GM11168 (cell line): ENCODE data around the gene SOCS7.
"Not testable (repeated sequence)": the region's sequence is repeated elsewhere in the genome, so short reads cannot be mapped to it uniquely, and the experiment has no call there.

Experiments
- in situ Hi-C: fragments of 300-500 bp; cut with MboI; formaldehyde crosslinking; loops from one replicate; pipeline ENCODE4 v1.12.0; 2022; ENCODE audit warnings: low sequenced_read_pairs; ENCODE audit not compliant: unreplicated experiment

SOCS7 gene

GRCh38 chr17:38430822-38431221 lies 79.2 kb downstream of the SOCS7 start:
- in situ Hi-C loops, result no loop called here

DNA sequence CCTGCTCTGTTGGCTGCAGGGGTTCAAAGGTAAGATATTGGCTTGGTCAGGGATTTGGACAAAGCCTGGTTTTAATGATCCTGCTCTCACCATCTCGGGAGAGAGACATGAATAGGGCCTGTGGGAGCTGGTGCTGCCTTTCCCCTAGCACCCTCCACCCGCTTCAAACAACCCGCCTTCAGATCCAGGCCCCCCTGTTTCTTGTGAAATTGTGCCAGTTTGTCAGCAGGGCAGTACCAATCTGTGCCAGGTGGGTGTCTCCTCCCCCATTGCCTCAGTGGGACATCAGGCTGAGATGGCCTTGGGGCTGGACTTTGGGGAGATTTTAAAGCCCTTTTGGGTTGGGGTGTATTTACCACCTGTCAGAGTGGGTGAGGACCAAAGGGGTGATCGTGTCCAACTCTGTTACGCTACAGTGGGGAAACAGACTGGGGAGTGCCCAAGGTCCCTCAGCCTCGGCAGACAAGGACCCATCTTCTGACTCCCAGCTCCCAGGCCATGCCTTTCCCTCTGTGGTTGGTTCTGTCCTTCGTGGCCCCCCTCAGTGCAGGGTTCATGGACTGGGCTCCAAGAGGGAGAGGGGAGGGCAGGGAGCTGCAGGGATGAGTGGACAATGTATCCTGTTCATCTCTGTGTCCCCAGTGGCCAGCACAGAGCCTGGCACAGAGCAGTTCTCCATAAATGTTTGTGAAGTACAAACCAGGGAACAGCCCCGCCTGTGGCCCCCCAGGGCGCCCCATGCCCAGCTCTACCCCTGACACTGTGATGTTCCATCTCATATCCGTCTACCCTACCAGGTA lies 79.9 kb downstream of the SOCS7 start:
- in situ Hi-C loops, result no loop called here

DNA sequence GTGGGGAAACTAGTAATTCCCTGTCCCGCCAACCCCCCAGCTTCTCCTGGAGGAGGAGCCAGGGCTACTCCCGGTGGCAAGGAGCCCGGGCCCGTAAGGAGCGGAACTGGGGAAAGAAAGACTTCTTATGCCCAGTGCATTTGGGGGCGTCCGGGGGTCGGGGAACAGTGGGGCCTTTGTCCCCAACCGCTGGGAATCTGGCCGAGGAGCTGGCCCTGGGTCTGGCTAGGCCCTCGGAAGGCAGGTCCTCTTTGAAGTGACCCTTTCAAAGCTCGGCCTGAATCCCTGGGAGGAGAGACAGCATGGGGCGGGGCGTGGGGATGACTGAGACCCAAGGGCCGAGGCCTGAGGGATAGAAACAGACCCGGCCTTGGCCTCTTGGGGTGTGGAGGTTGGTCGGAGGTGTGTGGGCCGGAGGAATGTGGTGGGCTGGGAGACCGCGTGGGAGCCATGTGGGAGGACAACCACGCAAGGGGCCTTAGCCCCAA lies 82.6 kb downstream of the SOCS7 start:
- in situ Hi-C loops, result no loop called here

- in situ Hi-C loops, result no loop called here
Measured at GRCh38 chr17:38435795-38436194, 84.2 kb downstream of the SOCS7 start.

DNA sequence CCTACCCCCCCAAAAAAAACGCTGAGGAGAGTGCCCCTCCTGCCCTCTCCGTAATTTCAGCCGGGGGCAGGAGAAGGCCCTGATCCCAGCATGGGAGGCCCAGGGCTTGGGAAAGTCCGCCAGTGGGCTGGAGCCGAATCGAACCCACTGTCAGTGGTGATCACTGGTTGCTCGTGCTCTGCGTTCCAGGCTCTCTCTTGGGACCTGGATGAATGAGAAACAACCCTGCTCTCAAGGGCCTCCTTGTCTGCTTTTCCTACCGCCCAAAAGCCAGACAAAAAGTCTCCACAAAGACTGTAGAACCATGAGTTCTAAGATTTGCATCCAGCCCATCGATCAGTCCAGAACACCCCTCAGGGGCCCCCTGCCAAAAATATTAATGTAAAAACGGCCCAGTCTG lies 84.7 kb downstream of the SOCS7 start:
- in situ Hi-C loops, result no loop called here

- in situ Hi-C loops, result not testable (repeated sequence)
Measured at GRCh38 chr17:38437313-38437712, 85.7 kb downstream of the SOCS7 start.

DNA sequence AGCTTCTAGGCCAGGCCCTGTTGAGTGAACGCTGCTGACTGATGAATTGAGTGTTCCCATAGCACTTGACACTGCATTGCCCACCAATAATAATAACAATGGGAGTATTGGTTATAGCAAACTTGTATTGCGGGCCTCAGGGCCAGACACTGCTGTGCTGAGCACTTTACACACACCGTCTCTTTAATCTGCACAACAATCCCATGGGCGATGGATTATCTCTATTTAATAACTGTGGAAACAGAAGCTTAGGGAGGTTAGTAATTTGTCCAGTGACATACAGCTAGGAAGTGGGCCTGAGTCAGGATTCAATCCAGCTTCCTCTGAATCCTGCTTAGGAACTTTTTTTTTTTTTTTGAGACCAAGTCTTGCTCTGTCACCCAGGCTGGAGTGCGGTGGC lies 87.8 kb downstream of the SOCS7 start:
- in situ Hi-C loops, result no loop called here

DNA sequence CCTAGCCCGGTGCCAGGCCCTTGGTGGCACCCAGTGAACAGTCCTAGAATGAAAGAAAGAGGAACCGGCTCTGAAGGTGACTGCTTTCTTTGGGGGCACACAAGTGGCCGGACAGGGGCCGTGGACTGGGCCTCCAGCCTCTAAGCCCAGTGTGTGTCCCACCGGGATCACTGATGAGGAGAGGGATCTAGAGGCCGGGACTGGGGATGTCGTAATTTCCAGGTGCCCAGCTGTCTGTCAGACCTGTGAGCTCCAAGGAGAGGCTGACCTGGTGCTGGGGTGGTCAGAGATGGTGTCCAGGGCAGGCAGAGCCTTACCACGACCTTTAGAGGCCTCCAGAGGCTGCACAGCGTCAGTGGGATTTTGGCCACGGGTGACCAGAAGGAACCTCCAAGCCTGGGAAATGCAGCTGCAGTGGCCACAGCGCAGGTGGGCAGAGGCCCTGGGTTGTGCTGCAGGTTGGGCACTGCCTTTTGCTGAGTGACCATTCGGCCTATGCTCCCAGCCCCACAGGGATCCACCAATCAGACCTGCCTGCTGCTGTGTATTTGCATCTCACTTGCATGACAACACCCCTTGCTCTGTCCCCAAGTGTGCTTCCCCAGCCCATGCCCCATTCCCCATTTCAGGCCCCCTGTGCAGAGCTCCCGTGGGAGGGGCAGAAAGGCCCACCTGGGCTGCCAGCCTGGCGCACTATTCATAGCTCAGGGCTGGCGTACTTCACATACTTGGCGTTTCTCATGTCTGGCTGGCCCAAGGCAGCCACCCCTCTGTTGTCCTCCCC lies 89.2 kb downstream of the SOCS7 start:
- in situ Hi-C loops, result no loop called here

DNA sequence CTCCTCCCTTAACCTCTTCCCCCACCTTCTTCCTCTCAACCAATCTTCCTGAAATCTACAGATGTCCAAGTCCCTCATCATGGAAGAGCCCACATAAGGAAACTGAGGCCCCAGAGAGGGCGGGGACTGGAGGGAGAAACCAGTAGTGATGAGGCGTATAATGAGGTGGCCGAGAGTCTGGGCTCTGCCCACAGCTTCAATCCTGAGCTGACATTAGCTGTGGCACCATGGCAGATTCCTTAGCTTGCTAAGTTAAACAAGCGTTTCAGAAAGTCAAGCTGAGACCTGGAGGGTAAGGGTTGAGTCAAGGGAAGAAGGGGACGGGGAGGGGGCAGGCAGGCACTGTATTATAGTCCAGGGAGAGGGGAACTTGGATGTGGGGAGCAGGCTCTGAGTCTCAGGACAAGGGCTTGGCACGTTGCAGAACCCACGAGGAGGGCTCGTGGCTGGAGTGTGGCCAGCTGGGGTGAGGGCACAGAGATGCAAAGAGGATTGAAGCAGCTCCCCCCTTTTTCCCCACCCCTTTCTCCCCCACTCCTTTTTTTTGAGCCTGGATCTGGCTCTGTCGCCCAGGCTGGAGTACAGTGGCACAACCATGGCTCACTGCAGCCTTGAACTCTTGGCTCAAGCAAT lies 89.9 kb downstream of the SOCS7 start:
- in situ Hi-C loops, result no loop called here

- in situ Hi-C loops, result no loop called here
Measured at GRCh38 chr17:38442548-38442947, 90.9 kb downstream of the SOCS7 start.

GRCh38 chr17:38443356-38444031 lies 91.8 kb downstream of the SOCS7 start:
- in situ Hi-C loops, result no loop called here

GRCh38 chr17:38444151-38444550 lies 92.5 kb downstream of the SOCS7 start:
- in situ Hi-C loops, result no loop called here

DNA sequence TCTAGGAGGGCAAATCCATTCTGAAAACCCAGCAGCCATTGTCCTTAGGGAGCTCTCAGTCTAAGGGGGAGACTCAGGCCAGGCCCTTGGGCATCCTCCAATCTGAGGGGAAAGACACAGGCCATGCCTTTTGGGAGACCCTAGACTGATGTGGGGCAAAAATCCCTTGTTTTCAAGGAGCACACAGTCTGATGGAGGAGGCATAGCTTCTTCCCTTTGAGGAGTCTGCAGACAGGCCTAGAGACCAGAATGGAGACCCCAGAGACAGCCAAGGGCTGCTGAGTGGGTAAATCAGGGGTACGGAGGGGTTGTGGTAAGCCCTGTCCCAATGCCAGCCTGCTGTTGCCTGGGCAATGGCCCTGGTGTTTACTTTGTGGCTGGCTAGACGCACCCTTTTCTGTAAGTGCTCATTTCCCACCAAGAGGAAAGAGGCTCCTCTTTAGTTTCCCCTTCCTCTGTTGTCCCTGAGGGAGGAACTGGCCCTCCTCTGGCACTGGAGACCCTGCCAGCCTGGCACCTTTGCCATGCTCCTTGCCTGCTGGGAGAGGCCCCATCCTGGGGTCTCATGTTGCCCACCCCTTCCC lies 96.0 kb downstream of the SOCS7 start:
- in situ Hi-C loops, result no loop called here

DNA sequence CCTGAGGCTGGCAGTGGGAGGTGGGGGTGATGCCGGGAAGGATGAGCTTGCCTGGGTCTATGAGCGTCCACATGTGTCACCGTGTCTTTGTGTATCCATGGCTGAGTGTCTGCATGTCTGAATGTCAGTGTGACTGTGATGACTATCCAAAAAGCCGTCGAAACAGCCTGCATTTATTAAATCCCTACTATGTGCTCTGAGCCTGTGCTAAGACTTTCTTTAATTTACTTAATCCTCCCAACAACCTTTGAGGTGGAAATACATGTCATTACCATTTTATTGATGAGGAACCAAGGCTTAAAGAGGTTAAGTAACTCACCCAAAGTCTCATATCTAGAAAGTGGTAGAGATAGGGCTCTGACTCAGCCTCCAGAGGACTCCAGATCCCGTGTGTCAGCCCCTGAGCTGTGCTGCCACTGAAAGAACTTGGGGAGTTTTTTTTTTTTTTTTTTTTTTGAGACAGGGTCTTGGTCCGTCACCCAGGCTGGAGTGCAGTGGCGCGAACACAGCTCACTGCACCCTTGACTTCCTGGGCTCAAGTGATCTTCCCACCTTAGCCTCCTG lies 96.6 kb downstream of the SOCS7 start:
- in situ Hi-C loops, result no loop called here

DNA sequence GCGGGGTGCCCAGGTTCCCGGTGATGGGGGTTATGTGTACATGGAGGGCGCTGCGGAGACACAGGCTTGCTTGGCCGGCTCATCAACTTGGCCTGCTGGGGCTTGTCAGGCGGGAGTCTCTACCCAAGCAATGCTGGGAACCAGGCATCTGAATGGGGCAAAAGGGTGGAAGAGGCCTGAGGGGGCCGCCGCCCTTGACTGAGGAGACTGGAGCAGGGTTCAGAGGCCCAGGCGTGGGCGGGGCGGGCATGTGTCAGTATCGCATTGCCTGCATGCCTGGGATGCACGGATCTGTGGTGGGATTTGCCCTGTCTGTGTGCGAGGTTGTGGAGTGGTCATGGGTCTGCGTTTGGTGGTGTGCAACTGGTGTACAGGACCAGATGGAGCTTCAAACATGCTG lies 97.7 kb downstream of the SOCS7 start:
- in situ Hi-C loops, result no loop called here

DNA sequence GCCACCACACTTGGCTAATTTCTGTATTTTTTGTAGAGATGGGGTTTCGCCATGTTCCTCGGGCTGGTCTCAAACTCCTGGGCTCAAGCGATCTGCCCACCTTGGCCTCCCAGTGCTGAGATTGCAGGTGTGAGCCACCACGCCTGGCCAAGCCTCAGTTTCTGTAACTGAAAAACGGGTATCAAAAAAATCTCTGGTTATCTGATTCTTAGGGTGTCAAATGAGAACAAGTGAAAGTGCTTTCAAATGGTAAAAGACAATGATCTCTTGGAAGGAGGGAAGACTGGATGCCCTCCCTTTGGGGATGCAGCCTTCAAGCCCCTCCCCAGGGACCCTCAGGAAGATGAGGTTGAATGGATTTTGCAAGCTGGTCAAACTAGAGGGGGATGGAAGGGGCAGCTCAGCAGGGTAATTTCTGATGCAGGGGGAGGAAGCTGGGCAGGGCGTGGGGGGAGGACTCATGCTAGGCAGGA lies 98.9 kb downstream of the SOCS7 start:
- in situ Hi-C loops, result no loop called here

DNA sequence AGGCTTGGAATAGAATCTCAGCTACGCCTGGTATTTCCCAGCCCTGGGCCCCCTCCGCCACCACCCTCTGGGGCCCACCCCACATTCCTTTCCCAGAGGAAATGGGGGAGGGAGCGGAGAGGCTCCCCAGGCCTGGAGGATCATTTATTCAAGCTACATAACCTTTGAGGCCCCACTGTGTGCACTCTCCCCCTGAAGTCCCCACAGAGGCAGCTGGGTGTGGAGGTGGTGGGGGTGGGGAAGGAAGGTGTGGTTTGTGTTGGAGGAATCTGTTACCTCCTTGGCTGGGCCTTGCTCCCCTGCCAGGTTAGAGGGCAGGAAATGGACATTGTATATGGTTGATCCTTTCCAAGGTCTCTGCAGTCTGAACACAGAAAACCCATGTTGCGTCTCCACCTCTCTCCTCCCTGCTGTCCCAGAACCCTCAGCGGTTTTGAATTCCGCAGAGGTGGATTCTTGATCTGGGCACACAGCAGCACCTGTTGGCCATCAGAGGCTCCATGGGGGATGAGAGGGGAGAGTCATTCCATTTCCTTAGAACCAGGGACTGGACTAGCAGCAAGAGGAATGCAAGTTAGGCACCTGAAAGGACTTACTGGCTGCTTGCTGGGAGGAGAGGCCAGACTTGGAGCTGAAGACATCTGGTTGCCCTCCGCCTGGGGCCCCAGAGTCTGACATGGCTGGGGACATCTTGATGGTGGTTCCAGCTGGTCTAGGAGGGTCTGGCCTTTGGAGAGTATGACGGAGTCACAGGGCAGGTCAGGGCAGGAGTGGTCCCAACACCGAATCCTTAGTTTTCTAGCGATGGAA lies 99.6 kb downstream of the SOCS7 start:
- in situ Hi-C loops, result no loop called here

DNA sequence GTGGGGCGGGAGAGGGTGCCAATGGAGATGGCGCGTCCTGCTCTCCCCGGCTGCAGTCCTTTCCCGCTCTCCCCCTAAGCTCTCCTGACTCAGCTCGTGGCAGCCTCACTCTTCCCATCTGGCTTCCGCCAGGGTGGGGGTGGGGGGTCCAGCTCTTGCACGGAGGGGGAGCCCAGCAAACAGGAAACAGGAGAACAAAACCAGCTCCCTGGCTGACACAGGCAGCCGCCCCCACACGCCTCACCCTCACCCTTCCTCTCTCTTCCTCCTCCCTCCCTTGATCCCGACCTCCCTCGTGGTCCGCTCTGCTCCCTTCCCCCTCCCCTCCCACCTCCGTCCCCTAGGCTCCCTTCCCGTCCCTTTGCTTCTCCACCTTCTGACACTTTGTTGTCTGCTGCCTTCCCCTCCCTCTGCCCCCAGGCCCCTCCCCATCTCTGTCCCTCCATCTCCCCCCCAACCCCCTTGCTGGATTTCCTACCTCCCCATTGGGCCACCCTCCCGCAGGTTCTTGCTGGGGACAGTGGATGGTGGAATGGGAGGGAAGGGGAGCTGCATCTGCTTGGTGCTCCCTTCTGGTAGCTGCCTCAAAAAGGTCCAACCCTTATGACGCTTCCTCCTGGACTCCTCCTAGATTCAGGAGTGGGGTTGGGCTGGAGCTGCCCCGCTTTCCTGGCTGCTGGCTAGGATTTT lies 100.3 kb downstream of the SOCS7 start:
- in situ Hi-C loops, result no loop called here
